Rectal smooth muscle tissue (tissue), 1 donor: ENCODE data around the gene TBXAS1.

Experiments used
- H3K27ac ChIP-seq: one replicate; pipeline ENCODE4 v1.7.0; 2013; ENCODE audit warnings: low read depth, low read length, inconsistent platforms
- H3K27me3 ChIP-seq: one replicate; pipeline ENCODE4 v1.7.0; 2013; ENCODE audit warnings: low read length; ENCODE audit not compliant: control insufficient read depth, insufficient read depth
- H3K36me3 ChIP-seq: one replicate; pipeline ENCODE4 v1.7.0; 2013; ENCODE audit warnings: low read length; ENCODE audit not compliant: control insufficient read depth, insufficient read depth
- H3K4me1 ChIP-seq: one replicate; pipeline ENCODE4 v1.7.0; 2013; ENCODE audit warnings: low read length; ENCODE audit not compliant: control insufficient read depth, insufficient read depth
- H3K4me3 ChIP-seq: one replicate; pipeline ENCODE4 v1.7.0; 2013; ENCODE audit warnings: low read length
- H3K9ac ChIP-seq: one replicate; pipeline ENCODE4 v1.7.0; 2013; ENCODE audit warnings: low read length

TBXAS1 gene

GRCh38 chr7:139932531-139932930 lies 103.5 kb downstream of the TBXAS1 start:
- no peaks in the 10 kb centered on the region for H3K27me3 ChIP-seq
- H3K27ac ChIP-seq, result no peak overlapping the region
- H3K9ac ChIP-seq, result no peak overlapping the region
- H3K4me1 ChIP-seq, result no peaks in the 10 kb centered on the region
- H3K36me3 ChIP-seq, result no peaks in the 10 kb centered on the region
- no peak overlapping the region for H3K4me3 ChIP-seq

DNA sequence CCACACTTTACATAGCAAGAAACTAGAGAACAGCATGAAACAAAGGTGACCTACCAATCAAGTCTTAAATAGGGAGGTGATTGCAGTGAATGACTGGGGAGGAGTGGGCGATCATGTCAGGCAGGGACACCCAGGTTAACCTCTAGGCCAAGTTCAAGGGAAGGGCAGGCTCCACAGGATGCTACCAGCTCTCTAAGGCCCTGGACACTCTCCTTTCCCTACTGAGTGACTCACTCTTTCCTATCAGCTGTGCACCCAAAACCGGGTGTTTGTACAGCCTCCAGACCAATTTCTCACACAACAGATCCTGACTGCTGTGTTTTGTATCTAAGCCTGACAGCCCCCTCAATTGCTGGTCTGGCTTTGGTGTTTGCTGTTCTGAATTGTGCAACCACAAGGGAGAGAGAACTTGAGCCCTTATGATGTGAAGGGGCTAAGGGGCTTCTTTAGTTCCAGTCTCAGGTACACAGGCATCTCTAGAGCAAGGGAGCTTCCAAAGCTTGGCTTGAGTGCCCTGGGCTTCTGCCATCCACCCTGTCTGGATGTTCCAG lies 107.8 kb downstream of the TBXAS1 start:
- no peak overlapping the region for H3K9ac ChIP-seq
- H3K36me3 ChIP-seq, result no peaks in the 10 kb centered on the region
- no peaks in the 10 kb centered on the region for H3K27me3 ChIP-seq
- H3K4me1 ChIP-seq, result no peaks in the 10 kb centered on the region
- no peak overlapping the region for H3K27ac ChIP-seq
- H3K4me3 ChIP-seq, result no peak overlapping the region

DNA sequence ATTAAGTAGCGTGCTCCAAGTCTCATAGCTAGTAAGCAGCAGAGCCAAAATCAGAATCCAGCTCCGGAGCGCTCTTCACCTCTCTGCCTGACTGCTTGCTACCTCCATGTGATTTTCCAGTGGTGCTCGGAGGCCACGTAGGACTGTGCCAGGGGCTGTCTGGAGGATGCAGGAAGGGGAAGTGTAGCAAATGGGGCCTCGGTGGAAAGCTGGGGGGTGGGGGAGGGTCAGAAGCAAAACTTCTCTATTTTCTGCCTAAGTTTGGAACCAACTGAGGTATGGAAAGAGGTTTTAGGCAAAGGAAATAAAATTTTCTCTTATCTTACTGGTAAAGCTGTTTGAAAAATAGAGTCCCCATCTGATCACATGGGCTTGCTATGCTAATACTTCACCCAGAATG lies 108.7 kb downstream of the TBXAS1 start:
- no peaks in the 10 kb centered on the region for H3K4me1 ChIP-seq
- no peaks in the 10 kb centered on the region for H3K36me3 ChIP-seq
- no peak overlapping the region for H3K9ac ChIP-seq
- H3K27ac ChIP-seq, result no peak overlapping the region
- H3K27me3 ChIP-seq, result no peaks in the 10 kb centered on the region
- H3K4me3 ChIP-seq, result no peak overlapping the region

DNA sequence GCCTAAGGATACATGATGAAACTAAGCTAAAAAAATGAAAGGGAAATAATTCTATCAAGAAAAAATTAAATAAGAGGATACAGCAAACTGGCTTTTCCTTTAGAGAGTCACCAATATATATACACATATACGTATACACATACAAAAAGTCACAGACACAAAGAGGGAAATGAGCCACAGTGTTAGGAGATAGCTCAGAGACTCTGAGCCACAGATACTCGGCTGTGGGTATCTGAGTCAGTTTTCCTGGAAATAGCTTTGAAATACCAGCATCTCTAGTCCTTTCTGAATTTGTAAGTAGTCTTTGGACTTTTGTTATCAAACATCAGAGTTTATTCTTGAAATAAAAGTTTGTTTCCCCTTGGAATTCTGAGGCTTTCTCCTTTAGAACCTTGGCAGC lies 111.8 kb downstream of the TBXAS1 start:
- no peak overlapping the region for H3K27ac ChIP-seq
- H3K9ac ChIP-seq, result no peak overlapping the region
- H3K36me3 ChIP-seq, result no peaks in the 10 kb centered on the region
- no peaks in the 10 kb centered on the region for H3K27me3 ChIP-seq
- H3K4me3 ChIP-seq, result no peak overlapping the region
- no peaks in the 10 kb centered on the region for H3K4me1 ChIP-seq

GRCh38 chr7:139941421-139941820 lies 112.4 kb downstream of the TBXAS1 start:
- Histone ChIP-seq H3K9ac (no peak overlapping the region), H3K4me3 (no peak overlapping the region), H3K27ac (no peak overlapping the region), H3K27me3 (no peaks in the 10 kb centered on the region), H3K36me3 (no peaks in the 10 kb centered on the region), H3K4me1 (no peaks in the 10 kb centered on the region)

DNA sequence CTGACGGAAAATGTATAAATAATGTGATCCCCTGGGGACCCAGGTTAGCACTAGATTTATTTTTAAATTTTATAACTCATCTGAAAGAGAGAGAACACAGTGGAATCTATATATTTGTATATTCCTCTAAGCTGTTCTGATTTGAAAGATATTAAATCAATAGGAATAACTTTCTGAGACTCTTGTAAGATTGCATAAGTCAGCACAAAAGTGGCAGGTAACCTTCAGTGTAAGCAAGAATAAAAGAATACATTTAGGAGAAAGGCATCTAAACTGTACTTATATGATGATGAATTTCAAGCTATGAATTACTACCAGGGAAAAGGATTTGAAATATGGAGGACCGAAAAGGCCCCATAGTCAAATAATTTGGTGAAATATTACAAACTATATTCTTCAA lies 112.8 kb downstream of the TBXAS1 start:
- Histone ChIP-seq H3K36me3 (no peaks in the 10 kb centered on the region), H3K4me1 (no peaks in the 10 kb centered on the region), H3K27me3 (no peaks in the 10 kb centered on the region), H3K9ac (no peak overlapping the region), H3K4me3 (no peak overlapping the region), H3K27ac (no peak overlapping the region)

- Histone ChIP-seq H3K36me3 (no peaks in the 10 kb centered on the region), H3K4me3 (no peak overlapping the region), H3K27me3 (no peaks in the 10 kb centered on the region), H3K27ac (no peak overlapping the region), H3K9ac (no peak overlapping the region), H3K4me1 (no peaks in the 10 kb centered on the region)
These were observed 113.6 kb downstream of the TBXAS1 start for GRCh38 chr7:139942636-139943035.

- Histone ChIP-seq H3K27ac (no peak overlapping the region), H3K4me3 (no peak overlapping the region), H3K9ac (no peak overlapping the region), H3K27me3 (no peaks in the 10 kb centered on the region), H3K36me3 (no peaks in the 10 kb centered on the region), H3K4me1 (no peaks in the 10 kb centered on the region)
These were observed 114.3 kb downstream of the TBXAS1 start for GRCh38 chr7:139943401-139943800.

DNA sequence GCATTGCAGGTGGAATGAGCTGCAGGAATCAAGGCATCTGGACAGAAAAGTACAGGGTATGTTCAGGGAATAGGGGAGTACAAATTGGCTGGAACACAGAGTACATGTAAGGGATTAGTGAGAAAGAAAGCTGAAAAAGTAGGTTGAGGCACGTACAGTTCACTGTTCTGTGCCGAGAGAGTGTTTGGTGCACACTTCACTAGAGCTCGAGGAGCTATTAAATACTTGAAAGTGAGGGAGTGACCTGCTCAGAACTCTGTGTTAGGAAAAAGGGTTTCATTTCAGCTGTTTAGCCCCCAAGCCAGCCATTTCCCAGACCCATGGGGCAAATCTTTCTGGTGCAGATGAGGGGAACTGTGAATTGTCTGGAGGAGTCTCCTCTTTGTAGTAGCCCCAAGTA lies 115.2 kb downstream of the TBXAS1 start:
- H3K36me3 ChIP-seq, result no peaks in the 10 kb centered on the region
- H3K4me3 ChIP-seq, result no peak overlapping the region
- no peaks in the 10 kb centered on the region for H3K27me3 ChIP-seq
- no peaks in the 10 kb centered on the region for H3K4me1 ChIP-seq
- H3K27ac ChIP-seq, result no peak overlapping the region
- no peak overlapping the region for H3K9ac ChIP-seq

GRCh38 chr7:139946533-139946932 lies 117.5 kb downstream of the TBXAS1 start:
- Histone ChIP-seq H3K4me3 (no peak overlapping the region), H3K4me1 (no peaks in the 10 kb centered on the region), H3K27me3 (no peaks in the 10 kb centered on the region), H3K9ac (no peak overlapping the region), H3K36me3 (no peaks in the 10 kb centered on the region), H3K27ac (no peak overlapping the region)

GRCh38 chr7:139947021-139947420 lies 118.0 kb downstream of the TBXAS1 start:
- H3K4me3 ChIP-seq, result no peak overlapping the region

DNA sequence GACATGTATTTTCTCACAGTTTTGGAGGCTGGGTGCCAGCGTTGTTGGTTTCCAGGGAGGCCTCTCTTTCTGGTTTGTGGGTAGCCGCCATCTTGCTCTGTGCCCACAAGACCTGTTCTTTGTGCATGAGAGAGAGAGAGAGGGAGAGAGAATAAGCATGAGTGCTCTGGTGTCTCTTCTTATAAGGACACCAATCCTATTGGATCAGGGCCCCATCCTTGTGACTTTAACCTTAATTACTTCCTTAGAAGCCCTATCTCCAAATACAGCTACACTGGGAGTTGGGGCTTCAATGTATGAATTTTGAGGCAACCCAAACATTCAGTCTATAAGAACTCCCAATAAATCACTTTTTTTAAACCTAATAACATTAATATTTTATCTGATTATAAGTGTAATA lies 119.1 kb downstream of the TBXAS1 start:
- Histone ChIP-seq H3K36me3 (no peaks in the 10 kb centered on the region), H3K27me3 (no peaks in the 10 kb centered on the region), H3K4me1 (no peaks in the 10 kb centered on the region), H3K9ac (no peak overlapping the region), H3K27ac (no peak overlapping the region), H3K4me3 (no peak overlapping the region)

More at GRCh38 chr7:139947021-139947420, 118.0 kb downstream of the TBXAS1 start:
- Histone ChIP-seq H3K9ac (no peak overlapping the region), H3K27ac (no peak overlapping the region), H3K27me3 (no peaks in the 10 kb centered on the region), H3K4me1 (no peaks in the 10 kb centered on the region), H3K36me3 (no peaks in the 10 kb centered on the region)

DNA sequence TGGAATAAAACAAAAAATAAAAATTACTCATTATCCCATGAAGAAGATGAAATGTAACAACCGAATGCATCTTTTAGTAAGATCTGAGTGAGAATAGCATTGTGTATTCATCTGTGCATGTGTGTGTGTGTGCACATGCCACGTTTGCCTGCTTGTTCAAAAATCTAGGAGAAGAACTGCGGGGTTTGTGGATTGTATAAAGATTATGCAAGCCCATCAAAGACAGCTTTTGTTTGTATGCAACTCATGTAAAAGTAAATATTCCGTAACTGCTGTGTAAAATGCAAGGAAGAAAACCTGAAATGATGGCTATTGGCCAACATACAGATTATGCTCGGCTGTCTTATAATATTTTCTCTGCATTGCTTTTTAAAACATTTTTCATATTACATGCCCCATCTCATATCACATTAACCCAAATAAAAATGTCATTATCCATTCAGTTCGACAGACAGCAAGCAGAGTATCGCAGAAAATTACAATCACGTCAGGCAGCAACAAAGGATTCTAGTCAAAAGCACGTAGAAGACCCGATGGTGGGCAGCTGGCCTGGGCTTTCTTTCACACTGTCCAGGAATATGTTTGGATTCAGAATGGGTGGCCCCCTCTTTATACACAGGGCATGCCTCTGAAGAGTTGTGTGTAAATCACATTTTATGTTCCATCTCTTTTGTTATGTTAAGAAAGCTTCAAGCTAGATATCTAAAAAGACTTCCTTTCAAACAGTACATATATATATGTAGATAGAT lies 119.7 kb downstream of the TBXAS1 start:
- Histone ChIP-seq H3K9ac (no peak overlapping the region), H3K36me3 (no peaks in the 10 kb centered on the region), H3K4me3 (no peak overlapping the region), H3K4me1 (no peaks in the 10 kb centered on the region), H3K27me3 (no peaks in the 10 kb centered on the region), H3K27ac (no peak overlapping the region)
